ENCODE measurements around the gene NKD1.
A peak's percentile ranks its signal among the peaks of the same experiment; 100 is the strongest.

NKD1 gene

DNA sequence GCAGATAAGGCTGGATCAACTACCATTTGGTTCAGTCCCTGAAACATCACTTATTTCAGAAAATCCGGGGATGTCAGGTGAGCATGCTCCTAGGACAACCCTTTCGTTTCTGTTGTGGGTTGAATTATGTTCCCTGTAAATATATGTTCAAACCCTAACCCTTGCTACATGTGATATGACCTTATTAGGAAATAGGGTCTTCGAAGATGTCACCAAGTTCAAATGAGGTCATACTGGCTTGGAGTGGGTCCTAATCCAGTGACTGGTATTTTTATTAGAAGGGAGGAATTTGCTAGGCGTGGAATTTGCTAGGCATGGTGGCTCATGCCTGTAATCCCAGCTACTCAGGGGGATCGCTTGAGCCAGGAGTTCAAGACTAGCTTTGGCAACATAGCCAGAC lies 111.6 kb downstream of the NKD1 start:
- DNase-seq, result no peak

DNA sequence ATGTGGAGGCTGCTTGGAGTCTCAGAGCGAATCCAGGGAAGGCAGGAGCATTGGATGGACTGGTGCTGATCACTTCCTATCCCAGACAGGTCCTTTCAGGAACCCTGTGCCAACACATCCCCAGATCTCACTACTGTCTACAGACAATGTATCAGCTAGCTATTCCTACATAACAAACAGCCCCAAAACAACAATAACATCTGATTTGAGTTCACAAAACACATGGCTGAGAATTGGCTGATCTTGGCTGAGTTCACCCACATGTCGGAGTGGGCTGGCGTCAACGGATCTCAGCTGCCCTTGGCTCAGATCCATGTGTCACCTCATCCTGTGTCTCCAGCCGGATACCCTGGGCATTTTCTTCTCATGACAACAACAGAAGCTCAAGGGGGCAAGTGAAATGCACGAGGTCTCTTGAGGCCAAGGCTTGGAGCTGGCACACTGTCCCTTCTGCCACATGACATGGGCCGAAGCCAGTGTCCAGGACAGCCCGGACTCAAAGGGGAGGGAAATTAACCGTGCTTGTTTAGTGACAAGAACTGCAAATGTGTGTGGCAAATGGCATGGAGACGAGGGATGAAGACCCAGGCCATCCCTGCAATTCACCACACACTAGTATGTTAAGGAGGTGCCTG lies 114.2 kb downstream of the NKD1 start:
- DNase-seq, result no peak

DNA sequence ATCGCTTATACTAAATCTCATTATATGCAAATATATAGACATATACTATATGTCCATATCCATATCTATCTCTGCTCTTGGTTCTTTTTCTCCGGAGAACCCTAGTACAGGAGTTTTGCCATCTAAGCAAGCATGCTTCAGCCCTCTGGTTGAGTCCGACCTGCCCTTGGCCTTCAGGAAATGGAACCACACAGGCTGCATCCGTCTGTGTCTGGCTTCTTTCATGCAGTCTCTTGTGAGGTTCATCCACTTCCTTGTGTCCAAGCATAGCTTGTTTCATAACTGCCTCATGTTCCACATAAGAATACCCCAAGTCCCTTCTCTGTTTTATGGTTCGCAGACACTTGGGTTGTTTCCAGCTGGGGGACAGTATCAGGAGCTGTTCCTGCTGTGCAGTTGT lies 116.1 kb downstream of the NKD1 start:
- no peak for DNase-seq

DNA sequence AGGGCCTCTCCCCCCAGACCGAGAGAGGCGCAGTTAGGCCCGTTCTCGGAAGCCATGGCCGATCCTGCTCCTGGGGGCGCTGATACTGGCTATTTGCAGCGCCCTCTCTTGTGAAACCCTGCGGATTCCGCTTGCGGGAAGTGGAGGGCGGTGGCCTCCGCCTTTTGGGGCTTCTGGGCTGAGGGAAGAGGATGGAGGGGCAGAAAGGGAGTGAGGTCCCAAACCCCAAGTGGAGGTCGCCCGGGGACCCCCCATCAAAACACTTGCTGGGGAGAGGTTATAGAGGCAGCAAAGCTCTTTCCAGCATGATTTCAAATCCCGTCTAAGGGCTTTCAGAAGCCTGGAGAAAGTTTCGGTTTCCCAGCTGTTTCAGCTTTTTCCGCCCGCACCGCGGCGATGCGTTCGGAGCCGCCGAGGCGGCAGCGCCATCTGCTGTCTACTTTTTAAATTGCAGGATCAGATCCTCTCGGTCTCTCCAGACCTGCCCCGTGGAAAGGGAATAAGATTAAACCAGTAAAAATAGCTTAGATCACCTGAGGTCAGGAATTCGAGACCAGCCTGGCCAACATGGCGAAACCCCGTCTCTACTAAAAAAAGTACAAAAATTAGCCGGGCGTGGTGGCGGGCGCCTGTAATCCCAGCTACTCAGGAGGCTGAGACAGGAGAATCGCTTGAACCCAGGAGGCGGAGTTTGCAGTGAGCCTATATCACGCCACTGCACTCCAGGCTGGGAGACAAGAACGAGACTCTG lies 117.1 kb downstream of the NKD1 start:
- peak; percentile 54 for DNase-seq

DNA sequence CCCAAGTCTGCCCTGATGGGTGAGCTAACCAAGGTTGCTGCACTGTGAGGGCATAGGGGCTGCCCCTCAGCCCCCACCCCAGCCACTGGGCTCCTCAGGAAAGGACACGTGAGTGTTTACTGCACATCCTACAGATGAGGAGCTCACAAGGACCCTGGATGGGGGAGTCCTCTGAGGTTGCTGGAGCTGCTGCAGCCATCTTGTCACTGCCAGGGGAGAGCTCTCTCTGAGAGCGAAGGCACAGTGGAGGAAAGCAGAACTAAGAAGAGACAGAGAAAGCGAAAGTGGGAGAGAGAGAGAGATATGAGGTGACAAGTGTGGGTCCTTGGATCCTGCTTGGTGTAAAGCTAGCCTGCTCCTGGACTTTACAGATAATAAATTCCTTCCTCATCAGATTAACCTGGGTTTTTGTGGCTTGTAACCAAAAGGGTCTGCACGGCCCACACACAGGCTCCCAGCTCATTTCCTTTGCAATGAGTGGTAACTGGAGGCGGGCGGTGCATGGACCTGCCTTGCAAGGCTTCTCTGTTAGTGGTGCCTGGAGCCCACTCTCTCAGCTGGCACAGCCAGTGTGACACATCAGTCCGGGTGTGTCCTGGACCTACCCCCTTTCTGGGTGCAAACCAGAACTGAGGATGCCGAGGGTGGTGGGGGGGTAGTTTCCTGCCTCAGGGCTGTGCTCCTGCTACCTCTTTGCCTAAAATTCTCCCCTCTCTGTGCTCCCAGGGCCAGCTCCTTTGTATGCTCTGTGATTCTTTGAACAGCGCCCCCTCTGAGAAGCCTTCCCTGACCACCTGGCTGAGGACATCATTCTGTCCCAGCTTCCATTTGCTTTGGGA lies 118.7 kb downstream of the NKD1 start:
- DNase-seq, result no peak

DNA sequence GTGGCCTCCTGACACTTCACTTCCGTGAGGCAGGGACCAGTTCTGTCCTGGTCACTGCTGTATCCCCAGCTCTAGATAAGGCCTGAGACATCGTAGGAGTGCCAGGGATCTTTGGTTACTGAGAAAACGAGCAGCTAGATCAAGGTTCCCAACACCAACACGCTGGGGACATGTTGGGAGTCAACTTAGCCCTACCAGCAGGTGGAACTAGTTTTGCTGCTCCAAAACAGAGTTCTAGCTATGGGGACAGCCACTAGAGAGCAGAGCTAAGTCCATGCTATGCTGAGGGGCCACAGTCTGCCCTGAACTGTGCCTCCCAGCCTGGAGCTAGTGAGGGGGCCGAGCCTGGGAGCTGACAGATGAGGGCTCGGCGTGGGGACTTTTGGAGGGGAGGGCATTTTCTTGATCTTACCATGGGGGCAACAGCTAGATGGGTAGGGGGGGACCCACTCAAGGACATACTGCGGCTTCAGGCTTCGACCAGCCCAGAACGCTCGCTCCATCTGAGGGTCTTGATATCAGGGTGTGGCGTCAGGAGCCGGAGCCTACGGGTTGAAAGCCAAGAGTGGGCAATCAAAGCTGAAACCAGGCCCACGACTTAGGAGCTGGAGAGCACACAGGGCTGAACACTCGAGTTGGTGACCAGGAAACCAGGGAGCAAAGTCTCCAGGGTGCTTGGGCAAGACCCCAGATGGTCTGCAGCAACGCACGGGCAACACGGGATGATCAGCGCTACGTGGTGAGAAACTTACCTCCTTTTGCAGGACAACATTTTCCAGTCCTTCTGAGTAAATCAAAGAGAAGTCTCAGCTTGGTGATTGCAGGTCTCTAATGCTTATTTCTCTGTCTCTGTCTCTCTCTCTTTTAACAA lies 119.5 kb downstream of the NKD1 start:
- no peak for DNase-seq

DNA sequence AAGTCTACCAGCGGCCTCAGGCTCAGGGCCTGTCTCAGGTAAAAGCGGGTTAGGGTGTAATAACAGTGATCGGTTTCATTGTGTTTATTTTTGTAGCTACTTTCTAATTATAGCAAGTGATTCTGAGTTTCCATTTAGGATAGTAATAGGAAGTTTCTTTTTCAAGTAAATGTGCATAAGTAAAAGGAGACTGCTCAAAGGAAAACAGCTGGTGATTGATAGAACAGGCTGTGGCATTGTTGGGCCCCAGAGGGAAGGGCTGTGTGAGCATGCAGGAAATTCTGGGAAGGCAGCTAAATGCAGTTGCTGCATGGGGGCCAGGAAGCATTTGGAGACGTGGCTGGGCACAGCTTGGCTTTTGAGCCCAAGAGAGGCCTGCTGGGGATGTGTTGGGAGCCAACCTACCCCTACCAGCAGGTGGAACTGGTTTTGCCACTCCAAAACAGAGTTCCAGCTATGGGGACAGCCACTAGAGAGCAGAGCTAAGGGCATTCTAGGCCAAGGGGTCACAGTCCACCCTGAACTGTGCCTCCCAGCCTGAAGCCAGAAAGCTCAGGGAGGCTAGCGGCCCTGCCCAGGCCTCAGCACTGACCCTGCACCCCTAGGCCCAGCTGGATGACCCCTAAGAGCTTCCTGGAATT lies 120.3 kb downstream of the NKD1 start:
- DNase-seq, result no peak

DNA sequence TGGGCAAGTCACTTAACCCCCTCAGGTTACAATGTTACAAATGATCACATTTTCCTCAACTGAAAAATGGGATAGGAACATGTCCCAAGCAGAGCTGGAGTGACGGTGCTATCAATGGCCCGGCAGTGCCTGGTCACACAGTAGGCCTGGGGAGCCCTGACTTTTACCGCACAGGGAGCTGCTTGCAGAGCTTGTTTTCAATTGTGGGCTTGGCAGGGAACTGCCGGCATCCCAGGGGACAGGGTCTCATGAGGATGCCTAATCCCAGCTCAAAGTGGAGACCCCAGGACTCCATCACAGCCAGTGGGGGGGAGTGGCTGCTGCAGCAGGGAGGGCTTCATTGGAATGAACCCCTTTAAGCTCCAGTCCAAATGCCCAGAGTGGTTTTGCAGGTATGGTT lies 121.5 kb downstream of the NKD1 start:
- no peak for DNase-seq

DNA sequence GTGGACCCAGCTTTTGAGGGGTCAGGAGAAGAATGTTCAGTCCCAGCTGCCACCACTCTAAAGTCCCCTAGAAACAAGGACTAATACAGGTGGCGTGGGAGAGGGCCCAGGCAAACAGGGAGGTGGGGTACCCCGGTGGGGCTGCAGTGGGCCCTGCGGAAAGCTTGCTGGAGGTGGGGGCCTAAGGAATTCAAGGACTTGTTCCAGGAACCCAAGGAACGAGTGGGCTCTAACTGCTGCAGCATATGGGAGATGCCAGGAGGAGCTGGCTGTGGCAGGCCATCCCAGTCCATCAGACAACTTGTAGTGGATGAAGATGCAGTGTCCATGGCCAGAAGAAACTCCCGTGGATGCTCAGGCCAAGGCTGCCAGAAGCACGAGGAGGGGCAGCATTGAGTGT lies 122.3 kb downstream of the NKD1 start:
- DNase-seq, result no peak

DNA sequence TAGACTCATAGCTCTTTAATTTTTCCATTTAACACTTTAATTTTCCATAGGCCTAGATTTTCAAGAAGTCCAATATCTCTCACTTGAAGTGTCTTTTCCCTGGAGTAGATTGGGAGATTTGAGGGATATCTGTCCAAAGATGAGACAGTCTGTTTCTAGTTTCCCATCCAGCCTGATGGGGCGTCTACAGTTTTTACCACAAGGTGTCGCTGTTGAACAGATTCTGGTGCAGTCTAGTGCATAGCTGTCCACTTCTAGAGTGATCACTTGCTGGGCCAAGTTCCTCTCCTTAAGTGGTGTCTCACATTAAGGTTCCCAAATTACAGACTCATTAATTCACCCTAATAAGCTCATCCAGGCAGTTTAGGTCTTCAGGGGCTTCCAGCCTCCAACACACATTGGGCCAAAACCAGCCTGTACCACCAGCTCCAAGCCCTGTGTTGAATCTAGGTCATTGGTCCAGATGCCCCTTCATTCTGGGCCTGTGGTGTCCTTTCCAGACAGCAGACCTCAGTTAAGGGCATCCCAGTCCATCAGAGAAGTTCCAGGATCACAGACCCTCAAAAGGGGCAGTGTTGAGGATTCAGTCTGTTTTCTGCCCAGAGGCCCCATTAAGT lies 123.6 kb downstream of the NKD1 start:
- DNase-seq, result no peak

DNA sequence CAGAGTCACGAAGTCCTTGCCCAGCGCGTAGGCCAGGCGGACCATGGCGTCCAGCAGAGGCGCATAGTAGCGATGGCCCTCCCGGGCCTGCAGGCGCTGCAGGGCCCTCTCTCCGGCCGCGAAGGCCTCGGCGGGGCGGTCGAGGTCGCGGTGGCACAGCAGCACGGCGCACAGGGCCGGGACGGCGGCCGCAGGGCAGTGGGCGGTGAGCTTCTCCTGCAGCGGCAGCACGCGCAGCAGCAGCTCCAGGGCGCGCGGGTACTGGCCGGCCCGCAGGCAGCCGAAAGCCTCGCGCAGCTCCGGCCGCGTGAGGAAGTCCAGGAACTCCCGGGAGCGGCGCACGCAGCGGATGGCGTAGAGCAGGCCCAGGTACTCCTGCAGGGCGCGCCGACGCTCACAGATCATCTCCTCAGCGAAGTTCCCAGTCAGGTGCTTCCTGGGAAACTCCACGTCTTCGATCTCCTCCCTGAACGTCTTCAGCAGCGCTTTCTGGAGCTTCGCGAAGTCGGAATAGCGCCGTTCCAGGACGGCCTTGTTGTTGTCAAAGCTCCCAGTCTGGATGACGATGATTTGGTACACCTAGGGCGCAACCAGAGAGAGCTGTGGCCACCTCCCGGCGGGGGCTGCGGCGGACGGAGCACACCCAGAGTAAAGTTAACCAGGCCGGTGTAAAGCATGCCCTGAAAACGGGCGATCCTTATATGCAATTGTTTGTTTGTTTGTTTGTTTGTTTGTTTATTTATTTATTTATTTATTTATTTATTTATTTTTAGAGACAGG lies 125.5 kb downstream of the NKD1 start:
- DNase-seq, result no peak

DNA sequence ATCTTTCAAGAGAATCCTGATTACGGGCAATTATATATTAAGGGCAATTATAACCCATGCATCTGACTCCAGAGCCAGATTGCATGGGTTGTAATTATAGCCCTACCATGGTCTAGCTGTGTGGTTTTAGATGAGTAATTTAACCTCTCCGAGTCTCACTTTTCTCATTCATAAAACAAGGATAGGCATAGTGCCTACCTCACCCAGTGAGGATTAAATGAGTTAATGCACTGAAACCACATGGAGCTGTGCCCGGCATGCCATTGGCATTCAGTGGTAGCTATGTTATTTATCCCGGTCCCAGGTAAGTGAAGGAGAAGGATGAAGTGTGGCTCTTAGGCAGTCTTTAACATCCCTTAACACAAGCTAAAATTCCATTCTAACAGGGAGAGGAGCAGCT lies 126.6 kb downstream of the NKD1 start:
- no peak for DNase-seq

DNA sequence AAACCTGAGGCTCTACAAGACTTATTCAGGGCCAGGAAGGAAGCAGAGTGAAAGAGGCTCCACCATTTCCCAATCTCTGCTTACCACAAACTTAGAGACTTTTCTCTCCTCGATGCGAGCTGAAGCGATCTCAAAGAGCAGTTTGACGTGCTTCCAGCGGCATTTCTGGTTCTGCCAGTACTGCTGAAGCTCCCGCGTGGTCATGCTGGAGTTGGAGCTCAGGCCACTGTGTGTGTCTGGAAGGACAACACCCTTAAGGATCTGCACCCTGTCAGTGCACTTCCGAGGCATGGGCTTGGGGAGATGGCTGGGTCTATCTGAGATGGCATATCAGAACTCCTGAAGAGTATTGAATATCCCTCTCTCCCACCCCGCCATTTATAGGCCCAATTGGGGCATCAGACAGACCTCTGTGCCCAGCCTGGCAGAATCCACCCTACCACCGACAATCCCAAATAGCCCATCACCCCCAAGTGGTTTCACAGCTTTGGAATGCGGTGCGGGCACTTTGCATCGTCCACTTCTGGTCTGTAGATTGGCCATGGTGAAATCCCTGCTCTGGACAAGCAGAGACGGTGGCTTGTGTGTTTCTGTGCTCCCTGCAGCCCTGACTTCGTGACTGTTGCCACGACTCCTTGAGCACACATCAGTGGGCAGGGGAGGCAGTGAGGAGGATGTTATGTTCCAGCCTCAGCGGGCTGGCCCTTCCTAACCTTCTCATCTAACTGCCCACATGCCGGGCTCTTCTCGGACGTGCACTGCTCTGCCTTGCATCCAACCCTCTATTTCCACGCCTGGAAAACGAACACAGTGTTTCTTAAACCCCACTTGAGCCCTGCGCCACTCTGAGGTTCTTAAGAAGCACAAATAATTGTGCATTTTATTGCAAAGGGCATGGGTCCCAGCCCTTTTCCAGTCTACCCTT lies 127.8 kb downstream of the NKD1 start:
- no peak for DNase-seq

DNA sequence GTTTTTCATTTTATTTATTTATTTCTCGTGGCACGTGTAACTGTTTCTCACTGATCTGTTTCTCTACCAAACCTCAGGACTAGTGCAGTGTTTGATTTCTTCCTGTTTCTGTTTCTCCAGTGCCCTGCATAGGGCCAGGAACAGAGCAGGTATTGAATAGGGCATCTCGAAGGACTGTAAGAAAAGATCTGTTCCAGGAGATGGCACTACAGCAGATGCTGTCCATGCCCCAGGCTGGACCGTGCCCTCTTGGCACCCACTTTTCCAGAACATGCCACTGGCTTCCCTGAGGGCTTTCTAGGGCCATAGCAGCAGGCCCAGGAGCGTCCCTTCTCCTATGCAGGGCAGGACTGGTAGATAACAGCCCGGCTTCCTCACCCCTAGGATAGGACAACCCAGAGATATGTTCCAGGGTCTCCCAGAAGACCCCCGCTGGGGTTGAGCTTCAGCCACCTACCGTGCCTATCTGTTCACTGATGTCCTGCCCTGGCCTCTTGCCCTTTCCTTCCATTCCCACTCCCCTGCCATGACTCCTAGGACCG lies 128.6 kb downstream of the NKD1 start:
- no peak for DNase-seq

DNA sequence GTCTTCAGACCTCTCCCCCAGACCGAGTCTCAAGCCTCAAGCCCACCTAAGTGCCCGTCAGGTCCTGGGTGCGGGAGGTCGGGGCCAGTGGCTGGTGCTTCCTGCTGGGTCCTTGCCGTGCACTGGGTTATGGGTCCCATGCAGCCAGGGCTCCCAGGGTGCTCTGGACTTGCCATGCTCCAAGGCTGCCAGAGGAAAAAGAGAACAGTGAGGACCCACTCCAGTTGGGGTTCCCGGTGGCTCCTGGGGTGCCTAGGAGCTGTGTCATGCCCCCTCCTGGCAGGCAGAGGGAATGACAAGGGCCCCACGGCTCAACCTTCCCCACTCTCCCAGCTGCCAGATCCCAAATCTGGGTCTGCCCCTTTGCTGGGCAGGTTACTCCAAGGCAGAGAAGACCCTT lies 129.2 kb downstream of the NKD1 start:
- DNase-seq, result no peak

DNA sequence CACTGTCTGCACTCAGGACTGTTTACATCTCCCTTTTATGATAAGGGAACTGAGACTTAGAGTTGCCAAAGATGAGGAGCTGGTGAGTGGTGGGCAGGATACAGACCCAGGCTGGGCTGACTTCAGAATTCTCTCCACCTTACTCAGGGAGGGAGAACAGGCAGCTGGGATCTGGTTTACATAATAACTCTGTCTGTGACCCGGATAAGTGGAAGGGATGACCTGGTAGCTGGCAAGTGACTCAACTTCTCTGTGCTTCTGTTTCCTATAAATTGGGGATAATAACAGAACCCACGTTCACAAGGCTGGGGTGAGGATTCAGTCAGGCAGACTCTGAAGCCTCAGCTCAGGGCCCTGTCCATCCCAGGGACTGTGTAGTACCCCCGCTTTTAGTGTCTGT lies 130.3 kb downstream of the NKD1 start:
- no peak for DNase-seq

DNA sequence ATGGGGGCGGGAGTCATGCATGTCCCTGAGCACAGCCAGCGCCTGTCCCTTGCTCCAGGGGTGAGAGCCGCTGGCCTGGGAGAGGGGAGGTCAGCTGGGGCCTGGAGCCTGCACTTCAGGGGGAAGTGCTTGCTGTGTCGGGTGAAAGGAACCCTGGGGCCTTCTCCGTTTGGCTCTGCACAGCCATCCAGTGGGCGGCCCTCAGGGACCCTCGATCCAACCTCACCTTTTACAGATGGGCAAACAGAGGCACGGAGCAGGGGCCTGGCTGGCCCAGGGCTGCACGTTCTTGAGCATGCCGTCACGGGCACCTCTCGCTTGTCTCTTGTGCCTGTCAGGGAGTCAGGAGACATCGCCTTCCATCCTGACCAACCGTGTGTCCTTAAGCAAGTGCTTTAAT lies 131.1 kb downstream of the NKD1 start:
- no peak for DNase-seq

DNA sequence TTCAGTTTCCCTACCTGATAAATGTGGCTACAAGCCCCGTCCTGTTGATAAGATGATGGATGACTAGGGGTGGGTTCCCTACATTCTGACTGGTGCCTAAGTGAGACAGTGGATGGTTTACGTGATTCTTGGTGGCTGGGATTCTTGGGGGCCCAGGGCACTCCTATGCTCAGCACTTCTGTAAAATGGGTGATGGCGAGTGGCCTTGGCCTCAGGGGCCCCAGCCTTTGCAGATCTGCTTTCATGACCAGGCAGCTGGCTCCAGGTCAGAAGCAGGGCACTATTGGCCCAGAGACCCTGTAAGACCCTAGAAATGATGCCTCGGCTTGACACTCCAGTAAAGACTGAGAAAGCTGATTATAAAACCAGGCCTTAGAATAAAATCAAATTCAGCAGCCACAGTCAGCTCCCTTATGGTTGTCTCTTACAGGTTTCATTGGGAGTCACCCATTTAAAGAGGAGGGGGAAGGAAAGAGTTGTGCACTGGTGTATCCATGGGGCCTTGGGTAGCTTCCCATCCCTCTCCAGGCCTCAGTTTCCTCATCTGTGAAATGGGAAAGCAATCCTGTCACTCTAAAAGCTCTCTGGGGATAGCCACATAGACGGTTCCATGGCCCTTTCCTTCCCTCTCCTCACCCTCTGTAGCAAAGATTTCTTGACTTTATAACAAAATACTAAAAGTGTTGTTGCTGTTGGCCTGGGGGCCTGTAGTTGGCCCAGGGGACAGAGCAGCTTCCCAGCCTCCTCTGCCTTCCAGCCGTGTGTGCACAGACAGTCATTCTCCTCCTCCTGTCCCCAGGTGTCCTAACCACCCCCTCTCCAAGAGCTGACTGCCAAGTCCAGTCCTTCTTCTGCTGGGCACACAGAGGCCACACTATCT lies 131.7 kb downstream of the NKD1 start:
- DNase-seq, result no peak

DNA sequence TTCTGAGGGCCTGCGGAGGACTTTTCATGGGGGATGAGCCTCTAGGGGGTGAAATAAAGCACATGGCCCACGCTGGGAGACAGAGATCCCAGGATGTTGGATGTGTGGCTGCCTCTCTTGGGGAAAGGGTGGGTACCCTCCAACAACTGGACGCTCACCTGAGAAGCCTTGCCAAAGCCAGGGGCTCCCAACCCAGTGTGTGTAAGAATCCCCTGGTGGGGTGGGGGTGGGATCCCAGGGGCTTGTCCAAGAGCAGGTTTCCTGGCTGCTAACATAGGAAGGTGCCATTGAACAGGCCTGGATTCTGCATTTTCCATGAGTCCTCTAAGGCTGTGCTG lies 132.3 kb downstream of the NKD1 start:
- DNase-seq, result no peak

All from NCI-H2171 (cell line).